HG03558 (cell line): Measurements from ENCODE around the gene TBC1D3H.
"Not testable (repeated sequence)": the region's sequence is repeated elsewhere in the genome, so short reads cannot be mapped to it uniquely, and the experiment has no call there.

Source experiments
- ATAC-seq: cut with Tn5 transposase; IDR thresholded peaks from one replicate; pipeline ENCODE4 v1.9.1; 2021; ENCODE audit warnings: moderate number of reproducible peaks; ENCODE audit not compliant: unreplicated experiment; ENCODE audit errors: extremely low read depth

TBC1D3H gene

GRCh38 chr17:36388385-36389245 is at the start of gene TBC1D3H:
Gene TBC1D3H (minus strand): TSS chr17:36388435. CDS start chr17:36386895, 1,540 bp downstream.
- ATAC-seq: not testable (repeated sequence)

GRCh38 chr17:36428891-36429290 is 40.7 kb upstream of the TBC1D3H start:
- not testable (repeated sequence) for ATAC-seq

- not testable (repeated sequence) for ATAC-seq
These were observed 27.1 kb upstream of the TBC1D3H start for GRCh38 chr17:36415180-36415941.

GRCh38 chr17:36390943-36391645 is 2.9 kb upstream of the TBC1D3H start:
- not testable (repeated sequence) for ATAC-seq

GRCh38 chr17:36375938-36376337 is 12.3 kb downstream of the TBC1D3H start:
- ATAC-seq: not testable (repeated sequence)

GRCh38 chr17:36362496-36362895 is 25.7 kb downstream of the TBC1D3H start:
- ATAC-seq: not testable (repeated sequence)
